K562 (cell line): ENCODE results near the gene CDC42SE2. TPM values are rescaled to one million over a fixed set of nuclear protein-coding genes. Genes with fewer than 3 reads are reported as not detected.

ENCODE experiments used
- ATAC-seq: fragments of 200-7000 bp; cut with Tn5 transposase; 3 replicates; pipeline ENCODE4 v1.9.1; 2020; ENCODE audit warnings: moderate library complexity
- BruUV-seq: library from RNA; stranded (reverse); fragments of 400-500 nt; replicated peaks from 2 replicates; lab custom pipeline; 2021; lab: Mats Ljungman, UMichigan
- CTCF ChIA-PET: fragments of 300-600 bp; formaldehyde crosslinking; extraction: SDS; loops from one replicate; lab custom pipeline; 2021; ENCODE audit warnings: low intra/inter-chr PET ratio; lab: Yijun Ruan, JAX
- POLR2A ChIA-PET: fragments of 300-600, 350-650 bp; sonication (Branson Sonifier 250); formaldehyde crosslinking; extraction: SDS; loops from one replicate; lab custom pipeline; 2021; ENCODE audit warnings: antibody characterized with exemption, inconsistent platforms; lab: Yijun Ruan, JAX
- DNase-seq, 4 experiments: peaks; one replicate each; pipeline versions ENCODE4 v3.0.0 to v3.0.0-alpha.2; 2011 to 2018; ENCODE audit warnings: low spot score in 3 of 4, mixed read lengths in 3 of 4; ENCODE audit errors: extremely low read depth in 1 of 4
- FAIRE-seq: peaks from 2 replicates; lab custom pipeline; 2011; peaks lifted over from hg19 to GRCh38; lab: Jason Lieb, UNC
- H2AFZ ChIP-seq: 2 replicates; pipeline ENCODE4 v1.6.0; 2011; ENCODE audit warnings: low read depth, low read length, control low read depth, inconsistent platforms
- H3K27ac ChIP-seq: fragments of 200-600 bp; 3 replicates; pipeline ENCODE4 v1.8.0; 2011; ENCODE audit warnings: low read depth, mild to moderate bottlenecking, control low read depth, inconsistent platforms, low read length, moderate library complexity, mixed read lengths; ENCODE audit errors: extremely low read depth
- H3K27me3 ChIP-seq, 2 experiments: fragments of 300-600 bp in 1 of 2; 2 replicates in 1 of 2; 3 replicates in 1 of 2; pipeline versions ENCODE4 v1.6.0 to v1.8.0; 2011; ENCODE audit warnings: inconsistent platforms in 2 of 2, low read length in 2 of 2, mild to moderate bottlenecking in 1 of 2, mixed read lengths in 1 of 2, moderate library complexity in 1 of 2; ENCODE audit not compliant: control insufficient read depth in 2 of 2, insufficient read depth in 2 of 2
- H3K36me3 ChIP-seq: fragments of 300-600 bp; 3 replicates; pipeline ENCODE4 v1.8.0; 2011; ENCODE audit warnings: mild to moderate bottlenecking, low read length, inconsistent platforms; ENCODE audit not compliant: control insufficient read depth, insufficient read depth
- H3K4me1 ChIP-seq, 2 experiments: fragments of 200-600 bp in 1 of 2; replicated peaks in 1 of 2; 2 replicates in 1 of 2; 3 replicates in 1 of 2; pipeline versions ENCODE4 v1.5.1 to v1.8.0; 2011; ENCODE audit warnings: inconsistent platforms in 2 of 2, low read length in 2 of 2, mild to moderate bottlenecking in 1 of 2, mixed read lengths in 1 of 2, moderate library complexity in 1 of 2; ENCODE audit not compliant: control insufficient read depth in 2 of 2, insufficient read depth in 2 of 2
- H3K4me2 ChIP-seq: 2 replicates; pipeline ENCODE4 v1.6.1; 2011; ENCODE audit warnings: low read length, control low read depth, inconsistent platforms, mixed read lengths; ENCODE audit not compliant: insufficient read depth
- H3K4me3 ChIP-seq: fragments of 200-600 bp; sonication (generic), shearing (Covaris generic); 2 replicates; pipeline ENCODE4 v1.5.1; 2016; ENCODE audit warnings: control low read depth, inconsistent platforms
- H3K79me2 ChIP-seq: fragments of 200-600 bp; 3 replicates; pipeline ENCODE4 v1.8.0; 2011; ENCODE audit warnings: low read length, inconsistent platforms; ENCODE audit not compliant: control insufficient read depth, insufficient read depth
- H3K9ac ChIP-seq, 2 experiments: 2 replicates each; pipeline versions ENCODE4 v1.6.0 to v1.6.1; 2011; ENCODE audit warnings: low read depth in 2 of 2, low read length in 2 of 2, control low read depth in 1 of 2, inconsistent platforms in 1 of 2, mild to moderate bottlenecking in 1 of 2, mixed read lengths in 1 of 2; ENCODE audit not compliant: insufficient read depth in 1 of 2
- H3K9me1 ChIP-seq: one replicate; pipeline ENCODE4 v1.6.0; 2011; ENCODE audit warnings: inconsistent platforms, mild to moderate bottlenecking, low read length, moderate library complexity; ENCODE audit not compliant: control insufficient read depth, insufficient read depth
- H3K9me3 ChIP-seq: replicated peaks from 2 replicates; pipeline ENCODE4 v1.5.1; 2011; ENCODE audit warnings: low read depth, low read length, inconsistent platforms; ENCODE audit not compliant: control insufficient read depth, insufficient read depth
- H4K20me1 ChIP-seq: replicated peaks from 2 replicates; pipeline ENCODE4 v1.6.1; 2011; ENCODE audit warnings: low read length, inconsistent platforms, mixed read lengths; ENCODE audit not compliant: control insufficient read depth, insufficient read depth
- BCL6 ChIP-seq: fragments of 250-450 bp; sonication (Bioruptor Pico); IDR thresholded peaks from 2 replicates; pipeline ENCODE4 v1.4.0; 2020
- ILF3 ChIP-seq: fragments of 450-650 bp; IDR thresholded peaks from 2 replicates; pipeline ENCODE4 v1.6.1; 2018; ENCODE audit warnings: antibody characterized with exemption, mild to moderate bottlenecking, moderate library complexity, borderline replicate concordance
- RB1 ChIP-seq: fragments of 450-650 bp; IDR thresholded peaks from 2 replicates; pipeline ENCODE4 v1.6.1; 2017; ENCODE audit warnings: low read depth, mild to moderate bottlenecking
- ZNF436 ChIP-seq: fragments of 250-450, 450-650 bp; sonication (Bioruptor Pico); formaldehyde crosslinking; IDR thresholded peaks from 2 replicates; pipeline ENCODE4 v1.7.0; 2020; ENCODE audit warnings: mild to moderate bottlenecking
- WGBS: fragments of 100-300 bp; shearing (Covaris generic); methylation state at CpG from one replicate; pipeline ENCODE4 v1.1.6; 2016; ENCODE audit warnings: low coverage, mixed read lengths; ENCODE audit not compliant: insufficient coverage; ENCODE audit errors: missing lambda C conversion rate; 5-methylcytosine and 5-hydroxymethylcytosine counted together
- in situ Hi-C: fragments of 300-500 bp; cut with MboI; formaldehyde crosslinking; loops from 4 replicates; pipeline ENCODE4 v1.15.0; 2018; ENCODE audit warnings: inconsistent platforms, mixed read lengths
- intact Hi-C: fragments of 100-400 bp; cut with micrococcal nuclease; formaldehyde crosslinking; loops from 2 replicates; pipeline ENCODE4 v1.14.2; 2022
- polyA plus RNA-seq, 8 experiments: library from polyadenylated mRNA; depleted of rRNA in 4 of 8; stranded (reverse) in 5 of 8; unstranded in 3 of 8; fragments of >200 nt; fragmentation: Nextera tagmentation in 2 of 8; fragmentation: Illumina TruSeq in 1 of 8; extraction: Ambion mirVana in 2 of 8; extraction: Trizol in 1 of 8; gene quantifications; 2 replicates each; pipeline versions ENCODE4 v1.2.1 to v1.2.3, GENCODE V29; 2011 to 2014; ENCODE audit warnings: inconsistent platforms in 1 of 8, missing spikeins in 1 of 8
- total RNA-seq, 7 experiments: library from RNA; depleted of rRNA in 6 of 7; stranded (reverse); fragments of >200 nt in 6 of 7; fragmentation: Illumina TruSeq in 2 of 7; extraction: Trizol in 2 of 7; gene quantifications; 2 replicates each; pipeline versions ENCODE4 v1.2.1 to v1.2.3, GENCODE V29; 2011 to 2021; ENCODE audit warnings: low replicate concordance in 1 of 7
- TF ChIP-seq, protein P1 (sequence below), 2 experiments: fragments of 450-650 bp; conservative IDR thresholded peaks; 2 replicates each; pipeline ENCODE4 v1.6.1; 2017; ENCODE audit warnings: mild to moderate bottlenecking in 2 of 2, moderate library complexity in 2 of 2
- TF ChIP-seq, protein P2 (sequence below): fragments of 450-650 bp; IDR thresholded peaks from 2 replicates; pipeline ENCODE4 v1.6.1; 2016; ENCODE audit warnings: mild to moderate bottlenecking, moderate library complexity

The CDC42SE2 gene
- total and polyA plus RNA-seq, 9 of the 15 experiments (the other 6 are each of a cell fraction or from before 2014, with no cell fraction given) = 24.8 to 44.3 (median 32.7) TPM

DNA sequence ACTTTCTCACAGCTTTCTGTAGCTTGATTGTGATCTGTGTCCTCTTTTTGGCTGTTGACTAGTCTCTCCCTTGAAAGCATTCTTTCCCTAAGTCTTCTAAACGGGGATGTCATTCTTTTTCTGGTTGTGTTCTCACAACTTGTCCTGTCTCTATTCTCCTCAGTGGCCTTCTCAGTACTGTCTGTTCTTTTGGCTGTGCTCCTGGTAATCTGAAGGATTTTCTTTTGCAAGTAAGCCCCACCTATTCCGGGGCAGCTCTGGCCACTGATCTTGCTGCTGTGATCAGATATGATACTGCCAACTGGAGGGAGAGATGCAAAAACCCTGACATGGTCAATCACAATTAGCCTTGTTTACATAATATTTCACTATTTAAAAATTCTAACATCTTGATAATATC lies 172.2 kb downstream of the CDC42SE2 start:
- Histone ChIP-seq H4K20me1 (no peaks in the 10 kb centered on the region), H3K4me1 (no peaks in the 10 kb centered on the region; a peak in 1 of 5 replicates), H3K4me2 (no peak overlapping the region), H3K9ac (no peak overlapping the region), H3K27ac (no peak overlapping the region), H3K36me3 (peaks cover 88% of the 10 kb centered on the region), H3K27me3 (no peaks in the 10 kb centered on the region), H2AFZ (no peak overlapping the region), H3K9me3 (no peaks in the 10 kb centered on the region), H3K9me1 (no peaks in the 10 kb centered on the region), H3K4me3 (no peak overlapping the region), H3K79me2 (no peaks in the 10 kb centered on the region)
- FAIRE-seq (no peak), ATAC-seq (peak; percentile 53; the same call in 1 of the 3 replicates), DNase-seq (peak in 1 of 4 experiments; percentile 8)
- ChIA-PET POLR2A (interaction anchor here (0.6 to 3.3 kb wide), 2 partner anchors 10 to 14 kb away, joined by 3 to 9 read pairs; no protein-coding TSS in a partner anchor), CTCF (no interaction called here)
- intact Hi-C loops (no loop called here), in situ Hi-C loops (loop anchor here (25.0 kb wide), 1 partner anchor 576 kb away; the partner anchor contains the start of gene ACSL6)
- WGBS = 43% methylated on average over 2 of the region's 2 CpGs
- BruUV-seq = no TSS peak
- no peak for TF ChIP-seq ILF3
- TF ChIP-seq ZNF436 (CRISPR knock-in tag) = no peak
- TF ChIP-seq BCL6 (CRISPR knock-in tag) = no peak
- TF ChIP-seq, protein P1, sequence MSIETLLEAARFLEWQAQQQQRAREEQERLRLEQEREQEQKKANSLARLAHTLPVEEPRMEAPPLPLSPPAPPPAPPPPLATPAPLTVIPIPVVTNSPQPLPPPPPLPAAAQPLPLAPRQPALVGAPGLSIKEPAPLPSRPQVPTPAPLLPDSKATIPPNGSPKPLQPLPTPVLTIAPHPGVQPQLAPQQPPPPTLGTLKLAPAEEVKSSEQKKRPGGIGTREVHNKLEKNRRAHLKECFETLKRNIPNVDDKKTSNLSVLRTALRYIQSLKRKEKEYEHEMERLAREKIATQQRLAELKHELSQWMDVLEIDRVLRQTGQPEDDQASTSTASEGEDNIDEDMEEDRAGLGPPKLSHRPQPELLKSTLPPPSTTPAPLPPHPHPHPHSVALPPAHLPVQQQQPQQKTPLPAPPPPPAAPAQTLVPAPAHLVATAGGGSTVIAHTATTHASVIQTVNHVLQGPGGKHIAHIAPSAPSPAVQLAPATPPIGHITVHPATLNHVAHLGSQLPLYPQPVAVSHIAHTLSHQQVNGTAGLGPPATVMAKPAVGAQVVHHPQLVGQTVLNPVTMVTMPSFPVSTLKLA (conservative IDR thresholded peaks at IDR 0.05) = no peak
- TF ChIP-seq RB1 = no peak
- TF ChIP-seq, protein P2, sequence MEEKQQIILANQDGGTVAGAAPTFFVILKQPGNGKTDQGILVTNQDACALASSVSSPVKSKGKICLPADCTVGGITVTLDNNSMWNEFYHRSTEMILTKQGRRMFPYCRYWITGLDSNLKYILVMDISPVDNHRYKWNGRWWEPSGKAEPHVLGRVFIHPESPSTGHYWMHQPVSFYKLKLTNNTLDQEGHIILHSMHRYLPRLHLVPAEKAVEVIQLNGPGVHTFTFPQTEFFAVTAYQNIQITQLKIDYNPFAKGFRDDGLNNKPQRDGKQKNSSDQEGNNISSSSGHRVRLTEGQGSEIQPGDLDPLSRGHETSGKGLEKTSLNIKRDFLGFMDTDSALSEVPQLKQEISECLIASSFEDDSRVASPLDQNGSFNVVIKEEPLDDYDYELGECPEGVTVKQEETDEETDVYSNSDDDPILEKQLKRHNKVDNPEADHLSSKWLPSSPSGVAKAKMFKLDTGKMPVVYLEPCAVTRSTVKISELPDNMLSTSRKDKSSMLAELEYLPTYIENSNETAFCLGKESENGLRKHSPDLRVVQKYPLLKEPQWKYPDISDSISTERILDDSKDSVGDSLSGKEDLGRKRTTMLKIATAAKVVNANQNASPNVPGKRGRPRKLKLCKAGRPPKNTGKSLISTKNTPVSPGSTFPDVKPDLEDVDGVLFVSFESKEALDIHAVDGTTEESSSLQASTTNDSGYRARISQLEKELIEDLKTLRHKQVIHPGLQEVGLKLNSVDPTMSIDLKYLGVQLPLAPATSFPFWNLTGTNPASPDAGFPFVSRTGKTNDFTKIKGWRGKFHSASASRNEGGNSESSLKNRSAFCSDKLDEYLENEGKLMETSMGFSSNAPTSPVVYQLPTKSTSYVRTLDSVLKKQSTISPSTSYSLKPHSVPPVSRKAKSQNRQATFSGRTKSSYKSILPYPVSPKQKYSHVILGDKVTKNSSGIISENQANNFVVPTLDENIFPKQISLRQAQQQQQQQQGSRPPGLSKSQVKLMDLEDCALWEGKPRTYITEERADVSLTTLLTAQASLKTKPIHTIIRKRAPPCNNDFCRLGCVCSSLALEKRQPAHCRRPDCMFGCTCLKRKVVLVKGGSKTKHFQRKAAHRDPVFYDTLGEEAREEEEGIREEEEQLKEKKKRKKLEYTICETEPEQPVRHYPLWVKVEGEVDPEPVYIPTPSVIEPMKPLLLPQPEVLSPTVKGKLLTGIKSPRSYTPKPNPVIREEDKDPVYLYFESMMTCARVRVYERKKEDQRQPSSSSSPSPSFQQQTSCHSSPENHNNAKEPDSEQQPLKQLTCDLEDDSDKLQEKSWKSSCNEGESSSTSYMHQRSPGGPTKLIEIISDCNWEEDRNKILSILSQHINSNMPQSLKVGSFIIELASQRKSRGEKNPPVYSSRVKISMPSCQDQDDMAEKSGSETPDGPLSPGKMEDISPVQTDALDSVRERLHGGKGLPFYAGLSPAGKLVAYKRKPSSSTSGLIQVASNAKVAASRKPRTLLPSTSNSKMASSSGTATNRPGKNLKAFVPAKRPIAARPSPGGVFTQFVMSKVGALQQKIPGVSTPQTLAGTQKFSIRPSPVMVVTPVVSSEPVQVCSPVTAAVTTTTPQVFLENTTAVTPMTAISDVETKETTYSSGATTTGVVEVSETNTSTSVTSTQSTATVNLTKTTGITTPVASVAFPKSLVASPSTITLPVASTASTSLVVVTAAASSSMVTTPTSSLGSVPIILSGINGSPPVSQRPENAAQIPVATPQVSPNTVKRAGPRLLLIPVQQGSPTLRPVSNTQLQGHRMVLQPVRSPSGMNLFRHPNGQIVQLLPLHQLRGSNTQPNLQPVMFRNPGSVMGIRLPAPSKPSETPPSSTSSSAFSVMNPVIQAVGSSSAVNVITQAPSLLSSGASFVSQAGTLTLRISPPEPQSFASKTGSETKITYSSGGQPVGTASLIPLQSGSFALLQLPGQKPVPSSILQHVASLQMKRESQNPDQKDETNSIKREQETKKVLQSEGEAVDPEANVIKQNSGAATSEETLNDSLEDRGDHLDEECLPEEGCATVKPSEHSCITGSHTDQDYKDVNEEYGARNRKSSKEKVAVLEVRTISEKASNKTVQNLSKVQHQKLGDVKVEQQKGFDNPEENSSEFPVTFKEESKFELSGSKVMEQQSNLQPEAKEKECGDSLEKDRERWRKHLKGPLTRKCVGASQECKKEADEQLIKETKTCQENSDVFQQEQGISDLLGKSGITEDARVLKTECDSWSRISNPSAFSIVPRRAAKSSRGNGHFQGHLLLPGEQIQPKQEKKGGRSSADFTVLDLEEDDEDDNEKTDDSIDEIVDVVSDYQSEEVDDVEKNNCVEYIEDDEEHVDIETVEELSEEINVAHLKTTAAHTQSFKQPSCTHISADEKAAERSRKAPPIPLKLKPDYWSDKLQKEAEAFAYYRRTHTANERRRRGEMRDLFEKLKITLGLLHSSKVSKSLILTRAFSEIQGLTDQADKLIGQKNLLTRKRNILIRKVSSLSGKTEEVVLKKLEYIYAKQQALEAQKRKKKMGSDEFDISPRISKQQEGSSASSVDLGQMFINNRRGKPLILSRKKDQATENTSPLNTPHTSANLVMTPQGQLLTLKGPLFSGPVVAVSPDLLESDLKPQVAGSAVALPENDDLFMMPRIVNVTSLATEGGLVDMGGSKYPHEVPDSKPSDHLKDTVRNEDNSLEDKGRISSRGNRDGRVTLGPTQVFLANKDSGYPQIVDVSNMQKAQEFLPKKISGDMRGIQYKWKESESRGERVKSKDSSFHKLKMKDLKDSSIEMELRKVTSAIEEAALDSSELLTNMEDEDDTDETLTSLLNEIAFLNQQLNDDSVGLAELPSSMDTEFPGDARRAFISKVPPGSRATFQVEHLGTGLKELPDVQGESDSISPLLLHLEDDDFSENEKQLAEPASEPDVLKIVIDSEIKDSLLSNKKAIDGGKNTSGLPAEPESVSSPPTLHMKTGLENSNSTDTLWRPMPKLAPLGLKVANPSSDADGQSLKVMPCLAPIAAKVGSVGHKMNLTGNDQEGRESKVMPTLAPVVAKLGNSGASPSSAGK = no peak
